ENCODE measurements around the gene PIERCE2. TPM values are rescaled to one million over a fixed set of nuclear protein-coding genes. Genes with fewer than 3 reads are reported as not detected.

The PIERCE2 gene
- total RNA-seq, 1 experiment from 2014 or later, result 0.44 TPM

DNA sequence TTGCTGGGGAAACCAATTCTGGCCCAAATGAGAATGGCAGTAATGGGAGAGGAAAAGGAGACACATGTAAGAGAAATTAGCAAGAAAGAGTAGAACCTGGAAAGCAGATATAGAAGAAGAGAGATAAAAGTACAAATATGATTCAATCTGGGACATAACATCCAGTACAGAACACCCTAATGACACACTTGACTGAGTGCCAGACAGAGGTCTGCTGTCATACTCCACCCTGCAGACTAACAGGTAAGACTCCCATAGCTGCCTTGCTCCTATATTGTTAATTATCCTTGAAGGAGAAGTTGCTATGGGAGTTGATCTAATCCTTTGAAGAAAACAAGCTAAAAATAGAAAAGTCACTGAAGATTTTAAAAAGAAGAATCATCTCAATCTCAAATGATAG lies 21.3 kb upstream of the PIERCE2 start:
- H3K27ac Mint-ChIP-seq, result no peak overlapping the region
- H4K20me1 ChIP-seq (ENCODE audit: control insufficient read depth, insufficient read depth, insufficient read length), result no peaks in the 10 kb centered on the region
- H3K9ac ChIP-seq (ENCODE audit: extremely low read depth, insufficient read length, low read length), result no peak overlapping the region
- no peaks in the 10 kb centered on the region for H3K79me1 ChIP-seq (ENCODE audit: insufficient read depth, low read depth, low read length, poor library complexity, severe bottlenecking)
- no peaks in the 10 kb centered on the region for H3K9me3 ChIP-seq (ENCODE audit: control insufficient read depth, low read depth, low read length)
- no peak overlapping the region for H2BK20ac ChIP-seq (ENCODE audit: low read depth, low read length, poor library complexity, severe bottlenecking)
- no peak overlapping the region for H4K91ac ChIP-seq (ENCODE audit: insufficient read length, low read depth, low read length)
- no peak overlapping the region for H2BK5ac ChIP-seq (ENCODE audit: insufficient read length, low read length)
- H2BK15ac ChIP-seq (ENCODE audit: low read depth, low read length), result no peak overlapping the region
- H3K36me3 Mint-ChIP-seq (ENCODE audit: insufficient read depth in 1 of 3, low read depth in 3 of 3), result no peaks in the 10 kb centered on the region; a peak in 3 of 7 replicates
- H4K8ac ChIP-seq (replicated peaks; ENCODE audit: insufficient read length, low read depth, low read length), result no peak overlapping the region
- no peak overlapping the region for H2BK120ac ChIP-seq (ENCODE audit: low read depth, low read length, poor library complexity, severe bottlenecking)
- no peaks in the 10 kb centered on the region for H3K27me3 ChIP-seq (ENCODE audit: insufficient read depth, low read length)
- no peaks in the 10 kb centered on the region for H3K4me1 Mint-ChIP-seq
- no peak overlapping the region for H3K23ac ChIP-seq (ENCODE audit: insufficient read length, low read depth, low read length)
- H2AK5ac ChIP-seq (ENCODE audit: insufficient read length, low read length), result no peak overlapping the region
- H3K4ac ChIP-seq (ENCODE audit: low read depth, low read length), result no peak overlapping the region
- H3K9me3 Mint-ChIP-seq, result peaks cover 0 to 2% of the 10 kb centered on the region in 2 experiments; a peak in 1 of 5 replicates
- H2BK12ac ChIP-seq (ENCODE audit: insufficient read length, low read depth, low read length), result no peak overlapping the region
- H3K79me2 ChIP-seq (ENCODE audit: insufficient read depth, low read length), result no peaks in the 10 kb centered on the region
- H4K5ac ChIP-seq (ENCODE audit: insufficient read length, low read depth, low read length), result no peak overlapping the region
- no peaks in the 10 kb centered on the region for H3K27me3 Mint-ChIP-seq (ENCODE audit: low read depth)
- H3K56ac ChIP-seq (ENCODE audit: insufficient read length, low read depth, low read length), result no peak overlapping the region
- no peak overlapping the region for H2AFZ ChIP-seq (ENCODE audit: low read length)
- no peak overlapping the region for H3K18ac ChIP-seq (ENCODE audit: insufficient read length, low read depth, low read length)
- H3K27ac ChIP-seq (ENCODE audit: insufficient read length, low read depth, low read length), result no peak overlapping the region
- H3K23me2 ChIP-seq (ENCODE audit: insufficient read length, low read depth, low read length, poor library complexity, severe bottlenecking), result no peaks in the 10 kb centered on the region
- H3K4me1 ChIP-seq (ENCODE audit: insufficient read depth, low read length), result no peaks in the 10 kb centered on the region
- TF ChIP-seq, protein P1, sequence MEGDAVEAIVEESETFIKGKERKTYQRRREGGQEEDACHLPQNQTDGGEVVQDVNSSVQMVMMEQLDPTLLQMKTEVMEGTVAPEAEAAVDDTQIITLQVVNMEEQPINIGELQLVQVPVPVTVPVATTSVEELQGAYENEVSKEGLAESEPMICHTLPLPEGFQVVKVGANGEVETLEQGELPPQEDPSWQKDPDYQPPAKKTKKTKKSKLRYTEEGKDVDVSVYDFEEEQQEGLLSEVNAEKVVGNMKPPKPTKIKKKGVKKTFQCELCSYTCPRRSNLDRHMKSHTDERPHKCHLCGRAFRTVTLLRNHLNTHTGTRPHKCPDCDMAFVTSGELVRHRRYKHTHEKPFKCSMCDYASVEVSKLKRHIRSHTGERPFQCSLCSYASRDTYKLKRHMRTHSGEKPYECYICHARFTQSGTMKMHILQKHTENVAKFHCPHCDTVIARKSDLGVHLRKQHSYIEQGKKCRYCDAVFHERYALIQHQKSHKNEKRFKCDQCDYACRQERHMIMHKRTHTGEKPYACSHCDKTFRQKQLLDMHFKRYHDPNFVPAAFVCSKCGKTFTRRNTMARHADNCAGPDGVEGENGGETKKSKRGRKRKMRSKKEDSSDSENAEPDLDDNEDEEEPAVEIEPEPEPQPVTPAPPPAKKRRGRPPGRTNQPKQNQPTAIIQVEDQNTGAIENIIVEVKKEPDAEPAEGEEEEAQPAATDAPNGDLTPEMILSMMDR (conservative IDR thresholded peaks at IDR 0.05), result no peak
- no peak overlapping the region for H3K4me3 Mint-ChIP-seq
- no peak for DNase-seq
- no peak overlapping the region for H3K14ac ChIP-seq (ENCODE audit: insufficient read depth, low read length)
- no peak overlapping the region for H3T11ph ChIP-seq (ENCODE audit: low read length)
- no peak overlapping the region for H3K4me2 ChIP-seq (ENCODE audit: insufficient read depth, insufficient read length, low read length)
